Activated B cell treated with CpG ODN at 0.5 μM for 24 hours (primary cell): ENCODE results near the gene PZP. TPM values are rescaled to one million over a fixed set of nuclear protein-coding genes. Genes with fewer than 3 reads are reported as not detected.

ENCODE experiments used
- ATAC-seq: fragments of 200-7000 bp; cut with Tn5 transposase; one replicate; pipeline ENCODE4 v1.10.0; 2021; ENCODE audit warnings: low read depth, mild to moderate bottlenecking, moderate library complexity
- CTCF ChIA-PET: fragments of 350-600 bp; sonication (Branson Sonifier 250); formaldehyde crosslinking; loops from one replicate; lab custom pipeline; 2021; ENCODE audit warnings: antibody characterized with exemption; lab: Charles Lee
- POLR2A ChIA-PET: fragments of 350-600 bp; sonication (Branson Sonifier 250); formaldehyde crosslinking; loops from one replicate; lab custom pipeline; 2021; ENCODE audit warnings: antibody characterized with exemption; lab: Charles Lee
- DNase-seq: peaks from one replicate; pipeline ENCODE4 v3.0.0; 2022
- H3K27ac Mint-ChIP-seq: one replicate; pipeline ENCODE4 v1.8.0; 2020; ENCODE audit warnings: mixed read lengths
- H3K27me3 Mint-ChIP-seq: one replicate; pipeline ENCODE4 v1.8.0; 2021; ENCODE audit warnings: mixed read lengths
- H3K36me3 Mint-ChIP-seq: one replicate; pipeline ENCODE4 v1.8.0; 2021; ENCODE audit warnings: low read depth, mixed read lengths
- H3K4me1 Mint-ChIP-seq: one replicate; pipeline ENCODE4 v1.8.0; 2021; ENCODE audit warnings: mixed read lengths
- H3K4me3 Mint-ChIP-seq: one replicate; pipeline ENCODE4 v1.8.0; 2020; ENCODE audit warnings: mild to moderate bottlenecking, mixed read lengths
- H3K9me3 Mint-ChIP-seq: one replicate; pipeline ENCODE4 v1.8.0; 2020; ENCODE audit warnings: mixed read lengths
- CTCF ChIP-seq: fragments of 200-600 bp; IDR thresholded peaks from one replicate; pipeline ENCODE4 v1.8.0; 2022; ENCODE audit warnings: antibody characterized with exemption, mild to moderate bottlenecking
- intact Hi-C: fragments of 100-400 bp; cut with micrococcal nuclease; formaldehyde crosslinking; loops from one replicate; pipeline ENCODE4 v1.15.1; 2024
- total RNA-seq: library from RNA; stranded (reverse); gene quantifications from 2 replicates; pipeline ENCODE4 v1.2.3, GENCODE V29; 2022

PZP gene
- total RNA-seq, 1 donor from 2014 or later = not detected

DNA sequence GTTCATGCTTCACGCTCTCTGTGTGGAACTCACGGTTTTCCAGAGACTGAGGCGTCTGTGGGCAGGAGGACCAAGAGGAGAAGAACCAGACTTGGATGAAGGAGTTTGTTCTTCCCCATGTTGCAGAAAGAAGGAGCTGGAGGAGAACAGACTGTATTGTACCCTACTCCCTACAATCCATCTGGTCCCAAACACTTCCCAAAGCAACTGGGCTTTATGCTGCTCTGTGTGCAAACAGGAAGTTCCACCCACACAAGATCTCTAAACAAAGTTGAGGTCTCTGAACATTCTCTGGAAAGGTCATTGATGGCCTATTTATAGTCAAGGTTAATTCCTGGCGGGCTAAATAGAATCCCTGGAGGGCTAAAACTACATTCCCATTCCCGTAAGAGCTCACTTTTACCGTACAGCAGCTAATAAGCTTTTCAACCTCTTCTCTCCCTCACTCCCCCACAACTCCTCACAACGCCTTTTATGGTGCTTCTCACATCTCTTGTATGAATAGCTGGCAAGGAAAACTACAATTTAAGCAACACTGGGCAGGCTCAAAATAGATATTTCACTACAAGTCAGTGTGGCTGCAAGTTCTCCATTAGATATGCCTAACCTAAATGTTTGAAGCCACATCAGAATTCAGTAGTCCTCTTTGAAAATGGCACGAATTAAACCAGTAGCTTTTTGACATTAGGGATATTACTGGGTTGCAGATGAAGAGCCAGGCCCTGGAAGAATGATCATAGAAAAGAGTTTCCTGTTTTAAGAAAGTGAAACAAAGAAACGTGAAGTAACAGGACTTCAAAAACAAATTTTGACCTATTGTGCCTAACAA, 92.2 kb downstream of the PZP start, which contains the start of gene A2M:
A2M (minus strand) TSS at position 189 of the 829 bp plus-strand sequence; CDS start at position 119, 70 bp downstream.
- TF ChIP-seq CTCF = no peak
- intact Hi-C loops = no loop called here
- Mint-ChIP-seq H3K27ac (no peak within 1 kb of the TSS), H3K36me3 (no peaks in the 10 kb centered on the region), H3K9me3 (no peaks in the 10 kb centered on the region), H3K4me1 (peaks cover 15% of the 10 kb centered on the region), H3K4me3 (no peak within 1 kb of the TSS), H3K27me3 (peaks cover 1% of the 10 kb centered on the region)
- ATAC-seq (no peak), DNase-seq (no peak)
- POLR2A ChIA-PET = no interaction called here
- CTCF ChIA-PET = no interaction called here

GRCh38 chr12:9114946-9115345, 93.2 kb downstream of the PZP start:
- Mint-ChIP-seq H3K36me3 (no peaks in the 10 kb centered on the region), H3K4me3 (no peak overlapping the region), H3K27ac (no peak overlapping the region), H3K4me1 (peaks cover 15% of the 10 kb centered on the region), H3K27me3 (peaks cover 1% of the 10 kb centered on the region), H3K9me3 (no peaks in the 10 kb centered on the region)
- intact Hi-C loops = no loop called here
- ChIA-PET CTCF (no interaction called here), POLR2A (no interaction called here)
- no peak for TF ChIP-seq CTCF
- ATAC-seq (no peak), DNase-seq (no peak)

DNA sequence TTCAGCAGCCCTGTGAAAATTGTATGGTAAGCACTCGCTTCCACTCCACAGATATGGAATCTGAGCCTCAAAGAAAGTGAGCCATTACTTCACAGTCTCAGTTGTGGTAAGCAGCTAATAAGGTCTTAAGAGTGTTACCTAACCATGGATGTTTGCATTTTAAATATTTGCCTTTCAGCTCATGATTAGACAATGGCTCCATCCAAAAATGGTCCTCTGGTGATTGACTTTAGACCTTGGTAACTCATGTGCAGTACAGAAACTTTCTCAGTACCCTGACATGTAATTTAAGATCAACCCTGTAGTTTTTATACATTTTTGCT, 94.2 kb downstream of the PZP start:
- Mint-ChIP-seq H3K9me3 (no peaks in the 10 kb centered on the region), H3K4me1 (peaks cover 15% of the 10 kb centered on the region), H3K27me3 (peaks cover 1% of the 10 kb centered on the region), H3K4me3 (no peak overlapping the region), H3K27ac (no peak overlapping the region), H3K36me3 (no peaks in the 10 kb centered on the region)
- ATAC-seq (no peak), DNase-seq (no peak)
- ChIA-PET CTCF (no interaction called here), POLR2A (no interaction called here)
- intact Hi-C loops = no loop called here
- TF ChIP-seq CTCF = no peak

GRCh38 chr12:9113296-9113986, 94.8 kb downstream of the PZP start:
- H3K9me3 Mint-ChIP-seq = no peaks in the 10 kb centered on the region
- H3K27me3 Mint-ChIP-seq = peaks cover 1% of the 10 kb centered on the region
- ChIA-PET POLR2A (no interaction called here), CTCF (no interaction called here)
- TF ChIP-seq CTCF = no peak
- H3K4me1 Mint-ChIP-seq = peaks cover 15% of the 10 kb centered on the region
- no peaks in the 10 kb centered on the region for H3K36me3 Mint-ChIP-seq
- DNase-seq (no peak), ATAC-seq (no peak)
- H3K27ac Mint-ChIP-seq = no peak overlapping the region
- intact Hi-C loops = no loop called here
- no peak overlapping the region for H3K4me3 Mint-ChIP-seq

GRCh38 chr12:9112076-9112853, 95.9 kb downstream of the PZP start:
- H3K27me3 Mint-ChIP-seq = no peaks in the 10 kb centered on the region
- intact Hi-C loops = no loop called here
- H3K36me3 Mint-ChIP-seq = no peaks in the 10 kb centered on the region
- H3K9me3 Mint-ChIP-seq = no peaks in the 10 kb centered on the region
- CTCF ChIA-PET = no interaction called here
- DNase-seq = no peak
- TF ChIP-seq CTCF = no peak
- ATAC-seq = no peak
- H3K4me3 Mint-ChIP-seq = no peak overlapping the region
- POLR2A ChIA-PET = no interaction called here
- no peak overlapping the region for H3K27ac Mint-ChIP-seq
- H3K4me1 Mint-ChIP-seq = peaks cover 9% of the 10 kb centered on the region
